ENCODE measurements around the gene ICAM4. TPM values are rescaled to one million over a fixed set of nuclear protein-coding genes. Genes with fewer than 3 reads are reported as not detected.

The ICAM4 gene
- total RNA-seq, 1 experiment from 2014 or later = 1.7 TPM

GRCh38 chr19:10288662-10289166, 2.0 kb downstream of the ICAM4 start:
- intact Hi-C loops (cut with micrococcal nuclease; ENCODE audit: unreplicated experiment) = no loop called here

GRCh38 chr19:10289167-10289835, 2.5 kb downstream of the ICAM4 start:
- no peak for DNase-seq
- Mint-ChIP-seq H3K4me1 (ENCODE audit: low read depth, unreplicated experiment) (peaks cover 15% of the 10 kb centered on the region), H3K9me3 (ENCODE audit: low read depth, unreplicated experiment) (no peaks in the 10 kb centered on the region), H3K27ac (ENCODE audit: unreplicated experiment) (peak overlapping the region; percentile 77), H3K4me3 (ENCODE audit: low read depth, unreplicated experiment) (peak overlapping the region; percentile 59), H3K36me3 (ENCODE audit: insufficient read depth, unreplicated experiment) (peaks cover 52% of the 10 kb centered on the region), H3K27me3 (ENCODE audit: unreplicated experiment) (peaks cover 30% of the 10 kb centered on the region)
- TF ChIP-seq, protein P1, sequence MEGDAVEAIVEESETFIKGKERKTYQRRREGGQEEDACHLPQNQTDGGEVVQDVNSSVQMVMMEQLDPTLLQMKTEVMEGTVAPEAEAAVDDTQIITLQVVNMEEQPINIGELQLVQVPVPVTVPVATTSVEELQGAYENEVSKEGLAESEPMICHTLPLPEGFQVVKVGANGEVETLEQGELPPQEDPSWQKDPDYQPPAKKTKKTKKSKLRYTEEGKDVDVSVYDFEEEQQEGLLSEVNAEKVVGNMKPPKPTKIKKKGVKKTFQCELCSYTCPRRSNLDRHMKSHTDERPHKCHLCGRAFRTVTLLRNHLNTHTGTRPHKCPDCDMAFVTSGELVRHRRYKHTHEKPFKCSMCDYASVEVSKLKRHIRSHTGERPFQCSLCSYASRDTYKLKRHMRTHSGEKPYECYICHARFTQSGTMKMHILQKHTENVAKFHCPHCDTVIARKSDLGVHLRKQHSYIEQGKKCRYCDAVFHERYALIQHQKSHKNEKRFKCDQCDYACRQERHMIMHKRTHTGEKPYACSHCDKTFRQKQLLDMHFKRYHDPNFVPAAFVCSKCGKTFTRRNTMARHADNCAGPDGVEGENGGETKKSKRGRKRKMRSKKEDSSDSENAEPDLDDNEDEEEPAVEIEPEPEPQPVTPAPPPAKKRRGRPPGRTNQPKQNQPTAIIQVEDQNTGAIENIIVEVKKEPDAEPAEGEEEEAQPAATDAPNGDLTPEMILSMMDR (IDR thresholded peaks at IDR 0.05; ENCODE audit: unreplicated experiment) = no peak
- no TSS peak for BruUV-seq (replicated peaks)
- intact Hi-C loops (cut with micrococcal nuclease; ENCODE audit: unreplicated experiment) = no loop called here
- CTCF ChIA-PET = interaction anchor here (1.0 to 1.2 kb wide), 3 partner anchors 11 to 99 kb away, joined by 3 to 5 read pairs (median 3); no protein-coding TSS in a partner anchor

More at GRCh38 chr19:10288662-10289166, 2.0 kb downstream of the ICAM4 start:
- Mint-ChIP-seq H3K27ac (ENCODE audit: unreplicated experiment) (peak overlapping the region; percentile 77), H3K36me3 (ENCODE audit: insufficient read depth, unreplicated experiment) (peaks cover 55% of the 10 kb centered on the region), H3K4me3 (ENCODE audit: low read depth, unreplicated experiment) (peak overlapping the region; percentile 59), H3K4me1 (ENCODE audit: low read depth, unreplicated experiment) (peaks cover 15% of the 10 kb centered on the region), H3K9me3 (ENCODE audit: low read depth, unreplicated experiment) (no peaks in the 10 kb centered on the region), H3K27me3 (ENCODE audit: unreplicated experiment) (peaks cover 29% of the 10 kb centered on the region)
- peak; percentile 55 for DNase-seq
- BruUV-seq (replicated peaks) = no TSS peak
- TF ChIP-seq, protein P1 (IDR thresholded peaks at IDR 0.05; ENCODE audit: unreplicated experiment) = no peak
- CTCF ChIA-PET = interaction anchor here (1.0 to 1.2 kb wide), 3 partner anchors 11 to 100 kb away, joined by 3 to 5 read pairs (median 3); no protein-coding TSS in a partner anchor

DNA sequence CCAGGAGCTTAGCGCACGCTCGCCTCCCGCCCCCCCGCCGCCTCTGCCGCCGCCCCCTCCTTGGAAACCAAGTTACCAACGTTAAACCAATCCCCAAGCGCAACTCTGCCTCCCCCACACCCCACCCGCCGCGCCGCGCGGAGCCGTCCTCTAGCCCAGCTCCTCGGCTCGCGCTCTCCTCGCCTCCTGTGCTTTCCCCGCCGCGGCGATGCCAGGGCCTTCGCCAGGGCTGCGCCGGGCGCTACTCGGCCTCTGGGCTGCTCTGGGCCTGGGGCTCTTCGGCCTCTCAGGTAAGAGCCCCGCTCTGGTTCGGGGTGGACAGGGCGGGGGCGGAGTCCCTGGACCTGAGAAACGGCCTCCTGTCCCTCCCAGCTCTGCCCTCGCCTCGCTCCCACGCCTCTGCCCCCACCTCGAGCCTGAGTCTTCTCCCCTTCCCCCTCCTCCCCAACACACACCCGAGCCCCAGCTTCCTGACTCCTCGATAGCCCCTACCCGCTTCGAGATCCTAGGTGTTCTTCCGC, 3.1 kb downstream of the ICAM4 start, which contains the start of gene ICAM5:
Gene ICAM5 (plus strand): TSS at position 117 of the 521 bp plus-strand sequence. CDS start 92 bp downstream, at position 209.
- TF ChIP-seq, protein P1 (IDR thresholded peaks at IDR 0.05; ENCODE audit: unreplicated experiment) = no peak
- intact Hi-C loops (cut with micrococcal nuclease; ENCODE audit: unreplicated experiment) = no loop called here
- peak within 1 kb of the TSS; percentile 77 for H3K27ac Mint-ChIP-seq (ENCODE audit: unreplicated experiment)
- H3K36me3 Mint-ChIP-seq (ENCODE audit: insufficient read depth, unreplicated experiment) = peaks cover 52% of the 10 kb centered on the region
- peak within 1 kb of the TSS; percentile 59 for H3K4me3 Mint-ChIP-seq (ENCODE audit: low read depth, unreplicated experiment)
- H3K9me3 Mint-ChIP-seq (ENCODE audit: low read depth, unreplicated experiment) = no peaks in the 10 kb centered on the region
- peaks cover 15% of the 10 kb centered on the region for H3K4me1 Mint-ChIP-seq (ENCODE audit: low read depth, unreplicated experiment)
- CTCF ChIA-PET = interaction anchor here (1.0 to 1.2 kb wide), 3 partner anchors 10 to 99 kb away, joined by 3 to 5 read pairs (median 3); no protein-coding TSS in a partner anchor
- BruUV-seq (replicated peaks) = no TSS peak
- no peak for DNase-seq
- H3K27me3 Mint-ChIP-seq (ENCODE audit: unreplicated experiment) = peaks cover 30% of the 10 kb centered on the region

DNA sequence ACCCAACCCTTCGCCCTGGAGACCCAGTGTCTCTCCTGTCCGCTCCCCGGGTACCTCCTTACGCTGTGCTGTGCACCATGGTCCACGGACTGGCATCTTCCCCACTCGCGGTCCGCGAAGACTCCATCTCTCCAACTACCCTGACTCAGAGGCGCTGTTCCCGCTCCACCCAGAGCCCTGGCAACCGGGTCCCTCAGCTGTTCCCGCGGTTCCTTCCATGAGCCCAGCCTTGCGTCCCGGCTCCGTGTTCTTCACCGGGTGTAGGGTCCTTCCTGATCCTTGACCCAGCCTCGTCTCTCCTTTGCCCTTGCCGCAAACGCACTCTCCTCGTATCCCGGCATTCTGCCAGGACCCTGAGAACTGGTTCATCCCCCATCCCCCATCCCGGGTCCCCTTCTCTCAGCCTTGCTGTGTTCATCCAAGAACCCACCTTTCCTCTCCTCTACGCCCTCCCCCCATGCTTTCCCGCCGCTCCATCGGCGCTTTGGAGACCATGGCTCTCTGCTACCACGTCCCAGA, 3.7 kb downstream of the ICAM4 start:
- no peaks in the 10 kb centered on the region for H3K9me3 Mint-ChIP-seq (ENCODE audit: low read depth, unreplicated experiment)
- H3K4me3 Mint-ChIP-seq (ENCODE audit: low read depth, unreplicated experiment) = peak overlapping the region; percentile 59
- no TSS peak for BruUV-seq (replicated peaks)
- H3K27me3 Mint-ChIP-seq (ENCODE audit: unreplicated experiment) = peaks cover 30% of the 10 kb centered on the region
- H3K4me1 Mint-ChIP-seq (ENCODE audit: low read depth, unreplicated experiment) = peaks cover 15% of the 10 kb centered on the region
- CTCF ChIA-PET = no interaction called here
- H3K27ac Mint-ChIP-seq (ENCODE audit: unreplicated experiment) = no peak overlapping the region
- no peak for DNase-seq
- peaks cover 49% of the 10 kb centered on the region for H3K36me3 Mint-ChIP-seq (ENCODE audit: insufficient read depth, unreplicated experiment)
- TF ChIP-seq, protein P1 (IDR thresholded peaks at IDR 0.05; ENCODE audit: unreplicated experiment) = no peak
- intact Hi-C loops (cut with micrococcal nuclease; ENCODE audit: unreplicated experiment) = no loop called here

All from Calu3 (cell line).